ENCODE data around the gene NUBP2.

NUBP2 gene

DNA sequence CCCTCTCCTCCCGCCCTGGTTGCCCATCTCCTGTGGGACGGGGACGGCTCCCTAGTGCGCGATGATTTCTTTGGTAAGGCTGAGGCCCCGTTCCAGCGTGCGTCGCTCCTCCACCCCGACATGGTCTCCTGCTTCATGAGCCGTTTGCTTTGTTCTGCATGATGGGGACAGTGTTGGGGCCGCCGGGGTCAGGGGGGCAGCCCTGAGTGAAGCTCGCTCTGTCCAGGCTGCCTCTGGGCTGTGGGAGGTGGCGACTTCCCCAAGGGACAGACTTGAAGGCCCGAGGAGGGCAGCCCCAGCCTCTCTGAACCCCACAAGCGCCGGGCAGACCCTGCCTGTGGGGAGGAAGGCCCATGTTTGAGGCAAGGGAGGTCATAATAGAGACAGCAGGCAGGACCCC is 23.8 kb upstream of the NUBP2 start:
- no peak for DNase-seq (ENCODE audit: low spot score)

- DNase-seq (ENCODE audit: low spot score): no peak
These were observed 23.2 kb upstream of the NUBP2 start for GRCh38 chr16:1759511-1759910.

DNA sequence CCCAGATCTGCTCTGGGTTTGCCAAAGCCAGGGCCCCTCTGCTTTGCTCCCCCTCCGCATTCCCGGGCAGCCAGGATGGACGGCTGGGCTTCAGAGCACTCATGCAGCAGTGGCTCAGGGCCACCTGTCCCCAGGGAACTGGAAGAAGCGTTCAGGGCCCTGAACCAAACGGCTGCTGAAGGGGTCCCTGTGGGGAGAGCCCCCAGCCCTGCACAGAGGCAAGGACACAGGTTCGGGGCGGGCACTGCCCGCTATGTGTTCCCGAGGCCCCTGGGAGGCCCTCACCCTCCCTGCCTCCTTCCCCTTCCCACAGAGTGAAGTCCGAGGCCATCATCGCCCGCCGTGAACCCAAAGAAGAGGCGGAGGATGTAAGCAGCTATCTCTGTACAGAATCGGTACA is 21.8 kb upstream of the NUBP2 start:
- DNase-seq (ENCODE audit: low spot score): no peak

DNA sequence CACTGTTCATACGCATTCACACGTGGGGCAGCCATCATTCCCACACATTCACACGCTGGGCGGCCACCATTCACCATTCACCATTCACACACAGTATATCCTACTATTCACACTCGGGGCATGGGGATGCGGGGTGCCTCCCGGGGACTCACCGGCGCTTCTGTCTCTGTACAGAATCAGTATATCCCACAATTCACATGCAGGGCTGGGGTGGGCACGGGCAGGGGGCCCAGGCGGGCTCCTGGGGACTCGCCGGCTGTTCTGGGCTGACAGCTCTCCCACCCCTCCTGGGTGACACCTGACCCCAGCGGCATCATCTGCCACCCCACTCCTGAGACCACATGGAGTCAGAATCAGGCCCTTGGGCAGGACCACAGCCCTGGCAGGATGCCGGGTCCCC is 21.0 kb upstream of the NUBP2 start:
- DNase-seq (ENCODE audit: low spot score): no peak

- DNase-seq (ENCODE audit: low spot score): no peak
These were observed 20.4 kb upstream of the NUBP2 start for GRCh38 chr16:1762196-1762878.

GRCh38 chr16:1762879-1763520 is 19.8 kb upstream of the NUBP2 start:
- no peak for DNase-seq (ENCODE audit: low spot score)

DNA sequence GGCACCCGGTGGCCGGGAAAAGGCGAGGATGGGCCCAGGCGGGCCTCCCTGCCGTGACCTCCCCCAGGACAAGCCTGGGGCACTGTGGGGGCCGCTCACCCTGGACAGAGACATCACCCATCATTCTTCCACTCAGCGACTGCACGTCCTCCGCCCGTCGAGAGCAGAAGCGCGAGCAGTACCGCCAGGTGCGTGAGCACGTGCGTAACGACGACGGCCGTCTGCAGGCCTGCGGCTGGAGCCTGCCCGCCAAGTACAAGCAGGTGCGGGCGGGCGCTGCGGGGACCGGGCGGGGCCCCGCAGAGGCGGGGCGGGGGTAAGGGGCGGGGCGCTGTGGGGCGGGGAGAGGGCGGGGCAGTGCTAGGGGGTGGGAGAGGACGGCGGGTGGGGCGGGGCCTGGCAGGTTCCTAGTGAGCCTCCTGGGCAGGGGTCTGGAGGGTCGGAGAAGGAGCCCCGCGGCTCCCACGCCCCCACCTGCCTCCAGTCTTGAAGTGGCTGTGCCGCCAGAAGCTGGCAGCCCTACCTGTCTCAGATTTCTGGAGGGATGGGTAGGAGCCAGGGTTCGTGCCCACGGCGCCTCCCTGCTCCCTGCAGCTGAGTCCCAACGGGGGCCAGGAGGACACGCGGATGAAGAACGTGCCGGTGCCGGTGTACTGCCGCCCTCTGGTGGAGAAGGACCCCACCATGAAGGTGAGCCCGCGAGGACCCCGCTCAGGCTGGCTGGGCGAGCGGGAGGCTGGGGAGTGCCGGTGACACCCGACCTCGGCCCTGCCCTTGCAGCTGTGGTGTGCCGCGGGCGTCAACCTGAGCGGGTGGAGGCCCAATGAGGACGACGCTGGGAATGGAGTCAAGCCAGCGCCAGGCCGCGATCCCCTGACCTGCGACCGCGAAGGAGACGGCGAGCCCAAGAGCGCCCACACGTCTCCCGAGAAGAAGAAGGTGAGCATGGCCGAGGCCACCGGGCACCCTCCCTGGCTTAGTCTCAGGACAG is 18.9 kb upstream of the NUBP2 start:
- no peak for DNase-seq (ENCODE audit: low spot score)

- DNase-seq (ENCODE audit: low spot score): no peak
These were observed 17.8 kb upstream of the NUBP2 start for GRCh38 chr16:1764971-1765370.

- no peak for DNase-seq (ENCODE audit: low spot score)
These were observed 16.9 kb upstream of the NUBP2 start for GRCh38 chr16:1765826-1766225.

DNA sequence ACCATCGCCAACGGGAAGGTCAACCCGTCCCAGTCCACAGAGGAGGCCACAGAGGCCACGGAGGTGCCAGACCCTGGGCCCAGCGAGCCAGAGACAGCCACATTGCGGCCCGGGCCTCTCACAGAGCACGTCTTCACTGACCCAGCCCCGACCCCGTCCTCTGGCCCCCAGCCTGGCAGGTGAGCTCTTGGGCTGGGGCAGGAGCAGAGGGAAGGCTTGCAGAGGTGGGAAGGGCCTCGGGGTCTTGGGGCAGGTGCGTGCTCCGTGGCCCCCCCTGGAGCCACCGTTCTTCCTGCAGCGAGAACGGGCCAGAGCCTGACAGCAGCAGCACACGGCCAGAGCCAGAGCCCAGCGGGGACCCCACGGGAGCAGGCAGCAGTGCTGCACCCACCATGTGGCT is 16.5 kb upstream of the NUBP2 start:
- DNase-seq (ENCODE audit: low spot score): no peak

GRCh38 chr16:1766701-1767100 is 16.1 kb upstream of the NUBP2 start:
- no peak for DNase-seq (ENCODE audit: low spot score)

- no peak for DNase-seq (ENCODE audit: low spot score)
These were observed 15.4 kb upstream of the NUBP2 start for GRCh38 chr16:1767116-1767994.

- DNase-seq (ENCODE audit: low spot score): no peak
These were observed 14.5 kb upstream of the NUBP2 start for GRCh38 chr16:1768061-1768766.

DNA sequence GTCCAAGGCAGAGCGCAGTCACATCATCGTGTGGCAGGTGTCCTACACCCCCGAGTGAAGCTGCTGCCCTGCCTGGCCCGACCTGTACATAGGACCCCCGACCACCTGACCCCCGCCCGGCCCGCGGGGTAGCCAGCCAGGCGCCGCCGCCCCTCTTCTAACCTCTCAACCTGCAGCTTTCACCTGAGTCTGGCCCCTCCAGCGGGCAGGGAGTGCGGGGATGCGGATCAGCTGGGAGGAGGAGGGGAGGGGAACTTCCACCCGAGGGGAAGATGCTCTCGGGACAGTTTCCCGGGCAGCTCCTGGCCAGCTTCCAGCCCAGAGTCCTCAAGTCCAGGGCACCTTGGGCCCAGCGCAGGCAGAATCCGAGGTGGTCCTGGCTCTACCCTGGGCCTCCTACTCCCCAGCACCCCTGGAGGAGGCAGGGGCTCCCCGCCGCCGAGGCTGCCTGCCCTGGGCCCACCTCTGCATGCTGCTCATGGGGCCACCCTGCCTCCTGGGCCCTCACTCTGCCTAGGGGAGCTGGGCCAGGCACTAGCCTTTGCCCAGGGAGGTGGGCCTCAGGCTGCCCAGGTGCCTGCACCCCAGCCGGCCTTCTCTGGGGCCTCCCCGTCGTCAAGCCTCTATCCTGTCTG is 13.9 kb upstream of the NUBP2 start:
- no peak for DNase-seq (ENCODE audit: low spot score)

GRCh38 chr16:1769402-1770300 is 13.1 kb upstream of the NUBP2 start:
- DNase-seq (ENCODE audit: low spot score): no peak

- peak; percentile 48 for DNase-seq (ENCODE audit: low spot score)
These were observed 12.2 kb upstream of the NUBP2 start for GRCh38 chr16:1770328-1771187.

DNA sequence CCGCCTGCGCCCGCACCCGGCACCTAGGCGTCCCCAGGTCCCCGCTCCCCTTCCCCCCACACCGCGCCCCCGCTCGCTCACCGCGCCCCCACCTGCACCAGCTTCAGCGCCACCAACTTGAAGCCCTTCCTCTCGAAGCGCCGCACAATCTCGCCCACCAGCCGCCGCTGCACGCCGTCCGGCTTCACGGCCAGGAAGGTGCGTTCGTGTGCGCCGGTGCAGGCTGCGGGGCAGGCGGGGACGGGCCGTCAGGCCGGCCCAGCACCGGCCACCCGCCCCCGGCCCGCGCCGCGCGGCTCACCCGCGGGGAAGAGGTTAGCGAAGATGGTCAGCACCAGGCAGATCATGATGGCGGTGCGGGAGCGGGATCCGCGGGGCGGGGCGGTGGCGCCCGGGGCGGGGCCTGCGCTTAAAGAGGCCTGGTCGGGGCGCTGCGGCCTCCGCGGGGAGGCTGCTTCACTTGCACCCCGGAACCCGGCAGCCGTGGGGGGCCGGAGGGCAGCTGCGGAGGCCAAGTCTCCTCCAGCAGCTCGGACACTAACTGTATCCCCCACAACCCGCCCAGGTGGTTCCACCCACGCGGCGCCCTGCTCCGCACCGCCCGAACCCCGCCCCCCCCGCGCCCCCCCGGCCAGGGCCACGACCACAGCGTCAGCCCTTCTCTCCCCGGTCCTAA is 11.4 kb upstream of the NUBP2 start, which contains the start of gene NME3:
Gene NME3 (minus strand): TSS at position 356 of the 676 bp plus-strand sequence. CDS start 9 bp downstream, at position 347.
- DNase-seq (ENCODE audit: low spot score): peak; percentile 76

DNA sequence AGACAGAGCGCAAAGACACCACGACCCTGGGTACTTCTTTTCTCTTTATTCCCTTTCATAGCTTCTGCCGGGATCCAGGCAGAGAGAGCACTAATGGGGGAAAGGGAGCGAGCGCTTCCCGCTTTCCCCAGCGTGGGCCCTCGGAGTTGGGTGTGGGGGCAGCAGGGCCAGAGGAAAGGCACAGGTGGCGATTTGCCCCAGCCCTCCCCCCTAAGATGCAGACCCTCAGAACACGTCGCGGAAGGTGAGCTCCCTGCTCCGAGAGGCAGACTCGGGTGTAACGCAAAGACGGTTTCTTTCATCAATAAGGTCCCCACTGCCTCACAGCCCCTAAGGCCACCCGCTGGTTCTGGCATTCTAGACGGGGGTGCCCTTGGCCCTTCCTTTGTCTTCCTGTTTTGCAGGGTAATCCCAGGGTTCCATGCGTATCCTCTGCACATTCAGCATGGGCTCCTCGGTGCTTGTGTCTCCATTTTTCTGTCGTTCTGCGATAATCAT is 10.8 kb upstream of the NUBP2 start:
- no peak for DNase-seq (ENCODE audit: low spot score)
